Umbilical cord (tissue), 2 donors: ENCODE measurements around the gene PRDM16. TPM values are rescaled to one million over a fixed set of nuclear protein-coding genes. Genes with fewer than 3 reads are reported as not detected.

Experiments
- DNase-seq: peaks from one replicate; pipeline ENCODE4 v3.0.0-alpha.2; 2015; ENCODE audit warnings: low spot score
- total RNA-seq: library from RNA; depleted of rRNA; stranded (reverse); fragments of >200 nt; gene quantifications from one replicate; pipeline ENCODE4 v1.2.3, GENCODE V29; 2014; ENCODE audit warnings: low replicate concordance; ENCODE audit not compliant: insufficient read depth

Gene PRDM16
- 6.3 TPM for total RNA-seq

DNA sequence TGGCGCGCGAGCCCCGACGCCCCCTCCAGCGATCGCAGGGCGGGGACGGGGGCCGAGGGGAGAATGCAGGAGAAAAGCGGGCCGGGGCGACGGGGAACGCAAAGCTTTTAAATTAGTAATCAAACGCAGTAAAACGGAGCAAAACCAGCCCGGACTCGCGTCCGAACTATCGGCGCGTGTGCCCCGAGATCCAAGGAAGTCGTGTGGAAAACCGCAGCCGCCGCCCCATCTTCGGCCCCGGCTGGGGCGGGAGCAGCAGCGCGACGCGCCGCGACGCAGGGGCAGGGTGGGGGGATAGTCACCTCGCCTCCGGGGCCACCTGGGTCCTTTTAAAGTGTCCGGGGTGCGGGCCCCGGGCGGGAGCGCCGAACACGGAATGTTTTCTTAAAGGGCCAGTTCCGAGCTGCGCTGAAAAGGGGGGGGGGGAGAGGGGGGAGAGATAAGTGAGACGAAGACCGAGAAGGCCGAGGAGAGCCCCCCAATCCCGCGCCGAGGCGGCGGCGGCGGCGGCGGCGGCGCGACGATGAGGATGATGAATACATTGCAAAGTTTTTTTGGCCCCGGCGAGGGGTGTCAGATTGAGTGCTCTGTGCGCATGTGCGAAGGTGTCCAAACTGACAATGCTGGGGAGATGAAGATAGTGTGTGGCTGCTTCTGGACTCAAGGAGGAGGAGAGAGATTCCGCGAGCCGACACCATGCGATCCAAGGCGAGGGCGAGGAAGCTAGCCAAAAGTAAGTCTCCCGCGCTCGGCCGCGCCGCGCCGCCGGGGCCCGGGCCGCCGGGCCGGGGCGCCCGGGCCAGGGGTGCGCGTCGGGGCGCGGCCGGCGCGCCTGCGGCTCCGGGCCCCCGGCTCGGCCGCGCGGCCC is at the start of gene PRDM16:
Gene PRDM16, plus strand, starts transcription at position 640 of the 868 bp plus-strand sequence. Its CDS starts 57 bp downstream, at position 697.
- peak; percentile 29 for DNase-seq

GRCh38 chr1:3019516-3020051 is 49.4 kb upstream of the PRDM16 start:
- DNase-seq: no peak

DNA sequence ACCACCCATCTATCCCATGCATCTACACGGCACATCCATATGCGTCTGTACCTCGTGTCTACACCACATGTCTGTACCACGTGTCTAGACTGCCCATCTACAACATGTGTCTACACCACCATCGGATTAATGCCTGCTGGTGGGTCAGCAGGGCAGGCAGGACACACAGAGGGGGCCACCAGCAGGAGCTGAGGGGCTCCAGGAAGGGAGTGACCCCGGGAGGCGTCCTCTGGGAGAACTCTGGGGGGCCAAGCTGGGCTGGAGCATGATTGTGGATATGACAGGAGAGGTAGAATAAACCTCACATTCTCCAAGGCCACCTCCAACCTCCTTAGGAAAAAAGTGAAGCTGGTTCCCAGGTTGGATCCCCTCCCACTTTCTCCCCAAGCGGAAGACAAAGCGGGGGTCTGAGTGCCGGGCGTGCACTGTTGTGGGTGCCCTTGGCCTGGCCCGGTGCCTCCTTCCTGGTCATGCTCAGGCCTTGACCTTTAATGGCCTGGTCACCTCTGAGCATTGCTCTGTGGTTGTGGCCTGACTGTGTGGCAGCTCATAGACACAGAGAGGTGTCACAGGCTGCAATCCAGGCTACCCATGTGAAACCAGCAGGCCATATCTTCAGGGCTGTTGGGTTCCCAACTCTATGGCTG is 48.6 kb upstream of the PRDM16 start:
- no peak for DNase-seq

- DNase-seq: no peak
Measured at GRCh38 chr1:3021233-3021671, 47.8 kb upstream of the PRDM16 start, which contains the start of gene ACTRT2. TSS of gene ACTRT2 (plus strand) at chr1:3021467. CDS start at chr1:3021687, 220 bp downstream.

DNA sequence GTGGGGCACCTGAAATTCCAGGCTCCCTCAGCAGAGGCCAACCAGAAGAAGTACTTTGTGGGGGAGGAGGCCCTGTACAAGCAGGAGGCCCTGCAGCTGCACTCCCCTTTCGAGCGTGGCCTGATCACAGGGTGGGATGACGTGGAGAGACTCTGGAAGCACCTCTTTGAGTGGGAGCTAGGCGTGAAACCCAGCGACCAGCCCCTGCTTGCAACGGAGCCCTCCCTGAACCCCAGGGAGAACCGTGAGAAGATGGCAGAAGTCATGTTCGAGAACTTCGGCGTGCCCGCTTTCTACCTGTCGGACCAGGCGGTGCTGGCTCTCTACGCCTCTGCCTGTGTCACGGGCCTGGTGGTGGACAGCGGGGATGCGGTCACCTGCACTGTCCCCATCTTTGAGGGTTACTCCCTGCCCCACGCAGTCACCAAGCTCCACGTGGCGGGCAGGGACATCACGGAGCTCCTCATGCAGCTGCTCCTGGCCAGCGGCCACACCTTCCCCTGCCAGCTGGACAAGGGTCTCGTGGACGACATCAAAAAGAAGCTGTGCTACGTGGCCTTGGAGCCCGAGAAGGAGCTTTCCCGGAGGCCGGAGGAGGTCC is 47.1 kb upstream of the PRDM16 start:
- no peak for DNase-seq

DNA sequence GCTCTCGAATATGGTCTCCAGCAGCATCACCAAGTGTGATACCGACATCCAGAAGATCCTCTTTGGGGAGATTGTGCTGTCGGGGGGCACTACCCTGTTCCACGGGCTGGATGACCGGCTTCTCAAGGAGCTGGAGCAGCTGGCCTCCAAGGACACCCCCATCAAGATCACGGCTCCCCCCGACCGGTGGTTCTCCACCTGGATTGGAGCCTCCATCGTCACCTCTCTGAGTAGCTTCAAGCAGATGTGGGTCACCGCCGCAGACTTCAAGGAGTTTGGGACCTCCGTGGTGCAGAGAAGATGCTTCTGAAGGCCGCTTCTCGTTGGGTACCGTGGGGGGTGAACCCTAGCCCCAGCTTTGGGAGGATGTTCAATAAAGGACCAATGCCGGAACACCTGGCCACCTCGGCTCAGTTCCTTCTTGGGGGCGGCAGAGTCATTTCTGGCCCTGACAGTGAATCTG is 46.5 kb upstream of the PRDM16 start:
- no peak for DNase-seq

DNA sequence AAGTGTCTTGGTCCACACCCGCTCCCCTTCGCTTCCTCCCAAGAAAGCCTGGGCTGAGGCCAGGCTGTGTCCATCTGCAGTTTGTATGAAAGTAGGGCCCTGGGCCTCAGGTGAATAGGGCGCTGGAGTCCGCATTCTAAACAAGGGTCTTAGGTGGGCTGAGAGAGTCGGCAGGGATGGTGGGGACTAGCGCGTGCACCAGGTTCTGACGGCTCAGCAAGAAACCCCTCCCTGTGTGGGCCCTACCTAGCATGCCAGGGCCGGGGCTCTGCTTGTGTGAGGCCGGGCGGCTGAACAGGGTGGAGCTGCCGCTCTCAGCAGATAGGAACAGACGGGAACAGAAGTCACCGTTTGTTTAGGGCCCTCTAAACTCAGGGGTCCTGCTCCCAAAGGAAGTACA is 46.0 kb upstream of the PRDM16 start:
- DNase-seq: no peak

DNA sequence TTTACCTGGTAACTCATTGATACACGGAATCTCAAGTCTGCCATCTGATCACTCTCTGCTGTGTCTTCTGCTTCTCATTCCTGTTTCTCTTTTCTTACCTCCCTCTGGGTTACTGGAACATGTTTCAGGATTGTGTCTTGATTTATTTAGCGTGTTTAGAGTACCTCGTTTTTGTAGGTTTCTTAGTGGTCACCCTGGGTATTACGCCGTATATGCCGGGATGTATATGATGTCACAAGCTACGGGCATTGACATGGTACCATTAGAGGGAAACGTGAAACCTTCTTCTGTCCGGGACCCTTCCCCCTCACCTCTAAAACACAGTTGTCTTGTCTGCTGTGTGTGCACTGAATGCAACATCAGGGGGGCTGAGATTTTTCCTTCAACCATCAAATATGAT is 45.0 kb upstream of the PRDM16 start:
- DNase-seq: no peak

DNA sequence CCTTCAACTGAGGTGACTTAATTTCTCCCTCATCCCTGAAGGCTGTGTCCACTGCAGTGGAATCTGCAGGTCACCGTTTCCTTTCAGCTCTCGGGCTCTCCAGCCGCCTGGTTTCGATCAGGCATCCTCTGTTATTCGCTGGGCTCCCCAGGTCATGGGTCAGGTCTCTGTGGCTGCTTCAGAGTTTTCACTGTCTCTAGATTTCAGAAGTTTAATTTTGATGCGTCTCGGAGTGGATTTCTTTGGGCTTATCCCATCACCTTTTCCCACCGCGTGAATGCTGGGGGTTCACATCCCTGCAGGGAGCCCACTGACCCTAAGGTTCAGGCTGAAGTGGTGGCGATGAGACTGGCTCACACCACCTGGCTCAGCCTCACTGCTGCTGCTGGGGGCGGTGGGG is 44.4 kb upstream of the PRDM16 start:
- no peak for DNase-seq

DNA sequence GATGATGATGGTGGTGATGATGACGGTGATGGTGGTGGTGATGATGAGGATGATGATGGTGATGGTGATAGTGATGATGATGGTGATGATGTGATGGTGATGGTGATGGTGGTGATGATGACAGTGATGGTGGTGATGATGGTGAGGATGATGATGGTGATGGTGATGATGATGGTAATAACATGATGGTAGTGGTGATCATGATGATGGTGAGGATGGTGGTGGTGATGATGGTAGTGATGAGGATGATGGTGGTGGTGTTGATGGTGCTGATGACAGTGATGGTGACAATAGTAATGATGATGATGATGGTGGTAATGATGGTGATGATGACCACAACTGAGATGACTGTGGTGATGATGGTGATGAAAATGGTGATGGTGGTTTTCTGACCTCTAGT is 42.9 kb upstream of the PRDM16 start:
- DNase-seq: no peak

GRCh38 chr1:3026581-3027391 is 42.2 kb upstream of the PRDM16 start:
- no peak for DNase-seq

GRCh38 chr1:3027611-3028371 is 41.2 kb upstream of the PRDM16 start:
- DNase-seq: no peak

DNA sequence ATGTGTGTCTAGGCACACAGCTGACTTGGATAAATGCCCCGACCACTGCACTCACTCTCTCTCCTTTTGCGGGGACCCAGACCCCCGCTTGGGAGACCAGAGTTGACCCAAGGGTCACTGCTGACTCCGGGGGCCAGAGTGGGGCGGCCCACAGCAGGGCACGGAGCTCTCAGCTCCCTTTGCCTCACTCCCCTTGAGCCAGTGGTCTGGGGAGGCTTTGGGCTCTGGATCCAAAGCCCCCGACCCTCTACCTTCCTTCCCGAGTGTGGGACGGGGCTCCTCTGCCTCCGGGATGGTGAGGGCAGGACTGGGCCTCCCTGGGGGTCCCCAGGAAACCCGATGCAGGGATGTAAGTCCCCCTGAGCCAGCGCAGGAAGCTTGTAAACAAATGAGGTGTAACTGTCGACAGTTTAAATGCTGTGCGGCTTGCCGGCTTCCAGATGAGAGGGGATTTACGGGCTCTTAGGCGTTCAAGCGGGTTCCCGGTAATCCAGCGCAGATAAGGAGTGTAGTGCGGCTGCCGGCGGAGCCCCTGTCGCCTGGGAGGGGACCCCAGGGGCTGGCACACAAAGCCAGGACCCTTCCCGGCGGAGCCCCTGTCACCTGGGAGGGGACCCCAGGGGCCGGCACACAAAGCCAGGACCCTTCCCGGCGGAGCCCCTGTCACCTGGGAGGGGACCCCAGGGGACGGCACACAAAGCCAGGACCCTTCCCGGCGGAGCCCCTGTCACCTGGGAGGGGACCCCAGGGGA is 40.3 kb upstream of the PRDM16 start:
- peak; percentile 14 for DNase-seq

DNA sequence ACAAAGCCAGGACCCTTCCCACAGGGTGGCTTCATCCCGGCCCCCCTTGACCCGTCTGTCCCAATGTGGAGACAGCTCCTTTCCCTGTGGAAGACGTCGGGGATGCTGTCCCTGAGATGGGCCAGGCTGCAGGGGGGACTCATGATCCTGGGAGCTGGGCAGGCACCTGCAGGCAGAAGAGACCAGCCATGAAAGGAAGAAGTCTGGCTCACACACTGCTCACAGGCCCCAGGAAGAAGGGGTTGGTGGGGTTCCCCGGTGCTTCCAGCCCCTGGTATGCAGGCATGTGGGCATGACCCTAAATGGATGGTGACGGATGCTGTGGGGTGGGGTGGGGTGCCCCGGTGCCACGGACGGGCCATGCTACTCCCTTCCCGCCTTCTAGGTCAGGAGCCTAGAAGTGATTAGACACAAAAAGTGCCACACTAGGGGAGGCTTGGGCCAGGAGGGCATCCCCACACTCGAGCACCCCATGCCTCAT is 39.5 kb upstream of the PRDM16 start:
- DNase-seq: no peak

GRCh38 chr1:3029991-3030662 is 38.9 kb upstream of the PRDM16 start:
- DNase-seq: no peak

DNA sequence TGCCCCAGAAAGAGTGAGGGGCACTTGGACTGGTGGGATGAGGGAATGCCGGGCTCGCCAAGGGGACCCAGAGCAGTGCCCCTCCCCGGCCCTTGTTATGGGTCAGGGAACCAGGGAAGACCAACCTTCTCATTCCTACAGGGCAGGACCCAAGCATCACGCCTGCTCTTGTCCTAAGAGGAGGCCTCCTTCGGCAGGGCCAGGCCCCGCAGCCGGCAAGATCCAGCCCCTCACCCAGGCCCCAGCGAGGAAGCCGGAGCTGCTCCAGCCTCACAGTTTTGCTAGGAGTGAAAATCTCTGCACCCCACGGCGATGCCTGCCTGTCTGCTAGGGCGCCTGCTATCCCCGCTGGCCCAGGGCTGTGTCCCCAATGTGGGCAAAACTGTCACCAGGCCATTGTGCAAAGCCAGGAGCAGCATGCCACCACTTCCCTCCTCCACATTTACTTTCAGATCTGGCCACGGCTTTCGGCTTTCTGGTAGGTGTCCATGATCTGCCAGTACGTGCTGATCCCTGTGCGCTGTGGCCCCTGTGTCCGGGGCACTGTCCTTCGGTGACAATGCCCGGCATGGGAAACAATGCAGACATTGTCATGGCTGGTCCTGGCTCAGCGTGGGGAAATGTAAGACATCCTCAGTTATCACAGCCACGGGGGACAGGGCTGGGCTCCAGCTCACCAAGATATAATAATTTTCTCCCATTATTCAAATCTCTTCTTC is 38.2 kb upstream of the PRDM16 start:
- no peak for DNase-seq

- DNase-seq: no peak
Measured at GRCh38 chr1:3031401-3032221, 37.4 kb upstream of the PRDM16 start.
